GM19324 (cell line): ENCODE measurements around the gene STPG3.
"Not testable (repeated sequence)": the region's sequence is repeated elsewhere in the genome, so short reads cannot be mapped to it uniquely, and the experiment has no call there.

ENCODE experiments used
- ATAC-seq: cut with Tn5 transposase; IDR thresholded peaks from one replicate; pipeline ENCODE4 v1.9.1; 2021; ENCODE audit warnings: mild to moderate bottlenecking, moderate library complexity; ENCODE audit not compliant: unreplicated experiment, low FRiP score

STPG3 gene

DNA sequence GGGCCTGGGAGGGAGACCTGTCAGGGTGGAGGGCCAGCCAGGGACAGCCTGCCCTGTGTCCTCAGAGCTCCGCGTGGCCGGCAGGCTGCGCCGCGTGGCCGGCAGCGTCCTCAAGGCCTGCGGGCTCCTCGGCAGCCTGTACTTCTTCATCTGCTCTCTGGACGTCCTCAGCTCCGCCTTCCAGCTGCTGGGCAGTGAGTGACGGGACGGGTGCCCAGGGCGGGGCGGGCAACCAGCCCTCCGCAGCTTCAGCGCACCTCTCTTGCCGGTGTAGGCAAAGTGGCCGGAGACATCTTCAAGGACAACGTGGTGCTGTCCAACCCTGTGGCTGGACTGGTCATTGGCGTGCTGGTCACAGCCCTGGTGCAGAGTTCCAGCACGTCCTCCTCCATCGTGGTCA is 18.6 kb upstream of the STPG3 start:
- ATAC-seq: no peak

DNA sequence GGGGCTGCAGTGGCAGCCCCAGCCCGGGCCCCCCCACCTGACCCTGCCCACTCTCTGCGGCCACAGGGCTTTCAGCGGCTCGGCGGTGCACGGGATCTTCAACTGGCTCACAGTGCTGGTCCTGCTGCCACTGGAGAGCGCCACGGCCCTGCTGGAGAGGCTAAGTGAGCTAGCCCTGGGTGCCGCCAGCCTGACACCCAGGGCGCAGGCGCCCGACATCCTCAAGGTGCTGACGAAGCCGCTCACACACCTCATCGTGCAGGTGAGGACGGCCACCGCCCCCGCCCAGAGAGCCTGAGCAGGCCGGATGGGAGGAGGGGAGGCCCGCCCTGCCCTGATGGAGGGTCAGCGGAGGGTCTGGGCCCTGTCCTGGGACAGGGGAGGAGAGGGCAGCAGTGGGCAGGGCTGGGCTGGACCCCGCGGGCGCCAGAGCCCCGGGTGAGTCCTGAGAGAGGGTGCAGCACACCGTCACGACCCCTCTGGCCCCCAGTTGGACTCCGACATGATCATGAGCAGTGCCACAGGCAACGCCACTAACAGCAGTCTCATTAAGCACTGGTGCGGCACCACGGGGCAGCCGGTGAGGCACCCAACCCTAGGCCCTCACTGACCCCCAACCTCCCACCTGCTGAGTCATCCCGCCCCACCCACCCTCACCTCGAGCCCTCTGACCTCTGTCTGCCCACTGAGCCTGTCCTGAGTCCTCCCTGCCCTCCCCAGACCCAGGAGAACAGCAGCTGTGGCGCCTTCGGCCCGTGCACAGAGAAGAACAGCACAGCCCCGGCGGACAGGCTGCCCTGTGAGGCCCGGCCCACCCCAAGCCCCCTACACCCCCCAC is 17.7 kb upstream of the STPG3 start:
- no peak for ATAC-seq

DNA sequence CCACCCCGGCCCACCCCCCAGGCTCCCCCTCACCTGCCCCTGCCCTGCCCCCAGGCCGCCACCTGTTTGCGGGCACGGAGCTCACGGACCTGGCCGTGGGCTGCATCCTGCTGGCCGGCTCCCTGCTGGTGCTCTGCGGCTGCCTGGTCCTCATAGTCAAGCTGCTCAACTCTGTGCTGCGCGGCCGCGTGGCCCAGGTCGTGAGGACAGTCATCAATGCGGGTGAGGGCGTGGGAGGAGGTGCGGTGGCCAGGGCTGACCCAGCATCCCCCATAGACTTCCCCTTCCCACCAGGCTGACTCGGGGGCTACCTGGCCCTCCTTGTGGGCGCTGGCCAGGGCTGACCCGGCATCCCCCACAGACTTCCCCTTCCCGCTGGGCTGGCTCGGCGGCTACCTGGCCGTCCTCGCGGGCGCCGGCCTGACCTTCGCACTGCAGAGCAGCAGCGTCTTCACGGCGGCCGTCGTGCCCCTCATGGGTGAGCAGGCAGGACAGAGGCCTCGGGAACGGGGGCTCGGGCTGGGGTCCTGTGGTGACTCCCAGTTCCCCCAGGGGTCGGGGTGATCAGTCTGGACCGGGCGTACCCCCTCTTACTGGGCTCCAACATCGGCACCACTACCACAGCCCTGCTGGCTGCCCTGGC is 16.9 kb upstream of the STPG3 start:
- no peak for ATAC-seq

DNA sequence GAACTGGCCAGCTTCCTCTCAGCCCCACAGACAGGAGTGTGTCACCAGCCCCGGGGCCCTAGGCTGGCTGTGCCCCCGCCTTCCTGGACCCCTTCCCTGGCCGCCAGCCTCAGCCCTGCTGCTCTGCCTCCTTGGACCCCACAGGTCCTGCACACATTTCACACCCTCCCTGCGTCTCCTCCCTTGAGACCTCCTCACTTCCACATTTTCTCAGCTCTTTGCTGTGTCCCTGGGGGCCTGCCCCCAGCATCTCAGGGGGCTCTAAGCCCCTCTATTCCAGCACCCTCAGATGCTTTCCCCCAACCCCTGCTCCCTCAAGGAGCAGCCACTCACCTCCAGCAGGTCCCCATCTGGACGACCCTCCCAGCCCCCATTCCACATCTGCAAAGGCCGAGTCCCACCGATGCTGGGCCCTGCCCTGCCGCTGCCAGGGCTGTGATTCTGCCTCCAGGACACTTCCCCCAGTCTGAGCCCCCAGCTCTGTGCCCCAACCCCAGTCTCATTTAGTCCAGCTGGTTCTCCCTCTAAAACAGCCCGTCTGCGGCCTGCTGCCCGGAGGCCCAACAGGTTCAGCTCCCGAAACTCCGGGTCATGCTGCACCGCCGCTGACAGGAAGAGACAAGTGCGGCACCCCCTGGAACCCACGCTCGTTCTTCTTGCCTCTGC is 16.2 kb upstream of the STPG3 start:
- no peak for ATAC-seq

GRCh38 chr9:137235424-137236237 is 15.5 kb upstream of the STPG3 start:
- no peak for ATAC-seq

DNA sequence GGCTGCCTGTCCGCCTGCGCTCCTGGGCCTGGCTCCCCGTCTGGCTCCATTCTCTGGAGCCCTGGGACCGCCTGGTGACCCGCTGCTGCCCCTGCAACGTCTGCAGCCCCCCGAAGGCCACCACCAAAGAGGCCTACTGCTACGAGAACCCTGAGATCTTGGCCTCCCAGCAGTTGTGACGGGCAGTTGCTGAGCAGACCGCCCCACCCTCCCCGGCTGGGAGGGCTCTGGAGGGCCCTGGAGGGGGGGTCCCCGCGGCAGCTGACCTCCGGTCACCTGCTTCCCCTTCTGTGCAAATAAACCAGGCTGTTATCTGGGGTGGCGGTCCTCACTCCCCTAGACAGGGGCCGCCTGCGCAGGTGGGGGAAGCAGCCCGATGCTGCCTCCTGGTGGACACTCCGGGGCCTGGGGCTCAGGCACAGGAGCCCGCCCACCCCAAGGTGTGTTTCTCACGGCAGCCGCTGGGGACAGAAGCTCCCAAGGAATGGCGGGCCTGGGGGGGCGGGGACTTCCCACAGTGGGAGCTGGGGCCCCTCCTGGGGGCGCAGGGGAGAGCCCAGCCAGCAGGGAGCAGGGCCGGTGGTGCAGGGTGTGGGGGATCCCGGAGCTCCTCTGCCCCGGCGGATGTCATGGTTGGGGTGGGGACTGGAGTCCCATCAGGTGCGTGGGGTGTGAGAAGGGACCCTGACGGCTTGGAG is 14.7 kb upstream of the STPG3 start:
- no peak for ATAC-seq

GRCh38 chr9:137236936-137237421 is 14.1 kb upstream of the STPG3 start:
- no peak for ATAC-seq

GRCh38 chr9:137237759-137238726 is 13.0 kb upstream of the STPG3 start:
- no peak for ATAC-seq

- not testable (repeated sequence) for ATAC-seq
These were observed 11.4 kb upstream of the STPG3 start for GRCh38 chr9:137239541-137240200.

- ATAC-seq: peak; percentile 30
These were observed 10.7 kb upstream of the STPG3 start for GRCh38 chr9:137240318-137240840.

DNA sequence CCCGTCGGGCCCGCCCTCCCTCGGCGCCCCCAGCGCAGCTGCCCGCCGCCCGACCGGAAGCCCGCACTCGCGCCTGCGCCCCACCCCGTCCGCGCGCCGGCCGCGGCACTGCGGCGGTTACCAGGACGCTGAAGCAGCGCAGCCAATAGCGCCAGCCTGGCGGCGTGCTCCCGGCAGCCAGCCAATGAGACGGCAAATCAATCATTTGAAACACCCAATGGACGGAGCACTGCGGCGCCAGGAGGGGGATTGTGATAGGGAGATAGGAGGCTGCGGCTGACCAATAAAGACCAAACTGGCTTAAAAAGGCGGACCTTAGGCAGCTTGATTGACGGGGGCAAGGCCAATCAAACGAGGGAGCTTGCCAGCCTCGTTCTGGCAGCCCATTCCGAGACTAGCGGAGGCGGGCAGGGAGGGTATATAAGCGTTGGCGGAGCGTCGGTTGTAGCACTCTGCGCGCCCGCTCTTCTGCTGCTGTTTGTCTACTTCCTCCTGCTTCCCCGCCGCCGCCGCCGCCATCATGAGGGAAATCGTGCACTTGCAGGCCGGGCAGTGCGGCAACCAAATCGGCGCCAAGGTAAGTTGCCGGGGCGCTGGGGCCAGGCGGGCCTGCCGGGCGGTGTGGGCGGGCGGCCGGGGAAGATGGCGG is 10.1 kb upstream of the STPG3 start, which contains the start of gene TUBB4B:
Gene TUBB4B, plus strand, starts transcription at position 447 of the 649 bp plus-strand sequence. Its CDS starts 74 bp downstream, at position 521.
- ATAC-seq: peak; percentile 85

DNA sequence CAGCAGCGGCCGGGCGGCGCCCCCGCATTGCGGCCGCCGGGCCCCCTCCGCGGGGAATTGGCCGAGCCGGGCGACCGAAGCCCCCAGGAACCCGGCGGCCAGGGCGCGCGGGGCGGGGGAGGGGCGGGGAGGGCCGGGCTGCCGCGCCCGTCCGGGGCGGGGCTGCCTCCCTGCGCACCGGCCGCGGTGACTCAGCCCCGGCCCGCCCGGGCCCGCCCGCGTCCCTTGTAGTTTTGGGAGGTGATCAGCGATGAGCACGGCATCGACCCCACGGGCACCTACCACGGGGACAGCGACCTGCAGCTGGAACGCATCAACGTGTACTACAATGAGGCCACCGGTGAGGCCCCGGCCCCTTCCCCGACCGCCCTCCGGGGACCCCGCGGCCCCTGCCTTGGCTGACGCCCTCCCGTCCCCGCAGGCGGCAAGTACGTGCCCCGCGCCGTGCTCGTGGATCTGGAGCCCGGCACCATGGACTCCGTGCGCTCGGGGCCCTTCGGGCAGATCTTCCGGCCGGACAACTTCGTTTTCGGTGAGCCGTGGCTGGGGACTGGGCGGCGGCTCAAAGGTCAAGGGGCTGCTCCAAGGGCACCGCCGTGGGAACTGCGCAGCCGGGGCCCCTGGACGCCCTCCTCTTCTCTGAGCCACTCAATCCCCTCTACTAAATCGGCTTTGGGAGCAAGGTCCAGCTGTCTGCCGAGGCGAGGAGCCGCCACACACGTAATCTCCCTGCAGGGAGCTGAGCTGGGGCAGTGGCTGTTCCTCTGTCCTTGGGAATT is 9.4 kb upstream of the STPG3 start:
- ATAC-seq: peak; percentile 6

DNA sequence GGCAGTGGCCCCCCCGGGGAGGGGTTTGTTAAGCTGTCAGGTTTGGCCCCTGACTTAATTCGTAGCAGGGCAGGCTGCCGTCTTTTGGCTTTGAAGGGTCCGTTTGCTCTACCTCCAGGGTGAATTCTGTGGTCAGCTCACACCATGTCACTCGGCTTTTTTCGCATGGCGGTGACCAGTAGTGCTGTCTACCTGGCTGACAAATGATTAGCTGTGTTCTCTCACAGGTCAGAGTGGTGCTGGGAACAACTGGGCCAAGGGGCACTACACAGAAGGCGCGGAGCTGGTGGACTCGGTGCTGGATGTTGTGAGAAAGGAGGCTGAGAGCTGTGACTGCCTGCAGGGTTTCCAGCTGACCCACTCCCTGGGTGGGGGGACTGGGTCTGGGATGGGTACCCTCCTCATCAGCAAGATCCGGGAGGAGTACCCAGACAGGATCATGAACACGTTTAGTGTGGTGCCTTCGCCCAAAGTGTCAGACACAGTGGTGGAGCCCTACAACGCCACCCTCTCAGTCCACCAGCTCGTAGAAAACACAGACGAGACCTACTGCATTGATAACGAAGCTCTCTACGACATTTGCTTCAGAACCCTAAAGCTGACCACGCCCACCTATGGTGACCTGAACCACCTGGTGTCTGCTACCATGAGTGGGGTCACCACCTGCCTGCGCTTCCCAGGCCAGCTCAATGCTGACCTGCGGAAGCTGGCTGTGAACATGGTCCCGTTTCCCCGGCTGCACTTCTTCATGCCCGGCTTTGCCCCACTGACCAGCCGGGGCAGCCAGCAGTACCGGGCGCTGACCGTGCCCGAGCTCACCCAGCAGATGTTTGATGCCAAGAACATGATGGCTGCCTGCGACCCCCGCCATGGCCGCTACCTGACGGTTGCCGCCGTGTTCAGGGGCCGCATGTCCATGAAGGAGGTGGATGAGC is 8.6 kb upstream of the STPG3 start:
- ATAC-seq: no peak

DNA sequence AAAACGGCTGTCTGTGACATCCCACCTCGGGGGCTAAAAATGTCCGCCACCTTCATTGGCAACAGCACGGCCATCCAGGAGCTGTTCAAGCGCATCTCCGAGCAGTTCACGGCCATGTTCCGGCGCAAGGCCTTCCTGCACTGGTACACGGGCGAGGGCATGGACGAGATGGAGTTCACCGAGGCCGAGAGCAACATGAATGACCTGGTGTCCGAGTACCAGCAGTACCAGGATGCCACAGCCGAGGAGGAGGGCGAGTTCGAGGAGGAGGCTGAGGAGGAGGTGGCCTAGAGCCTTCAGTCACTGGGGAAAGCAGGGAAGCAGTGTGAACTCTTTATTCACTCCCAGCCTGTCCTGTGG is 7.8 kb upstream of the STPG3 start:
- not testable (repeated sequence) for ATAC-seq

- no peak for ATAC-seq
These were observed 7.2 kb upstream of the STPG3 start for GRCh38 chr9:137243626-137244485.
